ENCODE measurements around the gene PWP1. TPM values are rescaled to one million over a fixed set of nuclear protein-coding genes. Genes with fewer than 3 reads are reported as not detected.

PWP1 gene
- total and polyA plus RNA-seq, 9 of the 15 experiments (the other 6 are each of a cell fraction or from before 2014, with no cell fraction given) = 61.6 to 401 (median 111) TPM

DNA sequence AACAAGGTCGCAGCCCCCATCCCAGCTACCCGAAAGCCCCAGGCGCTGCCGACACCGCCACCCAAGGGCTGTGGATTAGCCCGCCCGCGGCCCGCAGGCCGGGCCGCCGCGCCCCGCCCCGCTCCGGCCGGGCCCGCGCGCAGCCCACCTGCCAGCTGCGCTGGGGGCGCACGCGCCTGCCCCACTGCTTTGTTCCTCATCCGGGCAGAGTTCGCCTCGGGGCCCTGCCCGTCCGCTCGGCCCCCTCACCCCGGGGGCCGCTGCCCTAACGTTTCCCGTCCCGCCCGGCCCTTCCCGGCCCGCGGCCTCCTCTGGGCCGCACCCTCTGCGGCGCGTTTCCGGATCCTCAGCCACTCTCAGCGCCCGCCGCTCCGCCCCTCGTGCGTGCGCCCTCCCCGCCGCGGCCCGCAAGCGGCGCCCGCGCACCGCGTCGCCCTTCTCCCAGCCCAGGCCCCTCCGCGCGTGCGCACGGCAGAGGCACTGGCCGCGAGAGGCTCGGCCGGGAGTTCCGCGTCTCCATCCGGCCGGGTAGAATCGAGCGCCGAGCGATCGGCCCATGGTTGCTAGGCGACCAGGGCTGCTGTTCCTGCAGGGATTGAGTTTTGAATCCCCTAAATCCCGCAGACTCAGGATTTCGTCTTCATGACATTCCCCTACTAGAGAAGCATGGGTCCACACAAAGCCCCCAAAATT is 75.4 kb downstream of the PWP1 start, which contains the start of gene PRDM4 (continued):
- TF ChIP-seq, protein P1, sequence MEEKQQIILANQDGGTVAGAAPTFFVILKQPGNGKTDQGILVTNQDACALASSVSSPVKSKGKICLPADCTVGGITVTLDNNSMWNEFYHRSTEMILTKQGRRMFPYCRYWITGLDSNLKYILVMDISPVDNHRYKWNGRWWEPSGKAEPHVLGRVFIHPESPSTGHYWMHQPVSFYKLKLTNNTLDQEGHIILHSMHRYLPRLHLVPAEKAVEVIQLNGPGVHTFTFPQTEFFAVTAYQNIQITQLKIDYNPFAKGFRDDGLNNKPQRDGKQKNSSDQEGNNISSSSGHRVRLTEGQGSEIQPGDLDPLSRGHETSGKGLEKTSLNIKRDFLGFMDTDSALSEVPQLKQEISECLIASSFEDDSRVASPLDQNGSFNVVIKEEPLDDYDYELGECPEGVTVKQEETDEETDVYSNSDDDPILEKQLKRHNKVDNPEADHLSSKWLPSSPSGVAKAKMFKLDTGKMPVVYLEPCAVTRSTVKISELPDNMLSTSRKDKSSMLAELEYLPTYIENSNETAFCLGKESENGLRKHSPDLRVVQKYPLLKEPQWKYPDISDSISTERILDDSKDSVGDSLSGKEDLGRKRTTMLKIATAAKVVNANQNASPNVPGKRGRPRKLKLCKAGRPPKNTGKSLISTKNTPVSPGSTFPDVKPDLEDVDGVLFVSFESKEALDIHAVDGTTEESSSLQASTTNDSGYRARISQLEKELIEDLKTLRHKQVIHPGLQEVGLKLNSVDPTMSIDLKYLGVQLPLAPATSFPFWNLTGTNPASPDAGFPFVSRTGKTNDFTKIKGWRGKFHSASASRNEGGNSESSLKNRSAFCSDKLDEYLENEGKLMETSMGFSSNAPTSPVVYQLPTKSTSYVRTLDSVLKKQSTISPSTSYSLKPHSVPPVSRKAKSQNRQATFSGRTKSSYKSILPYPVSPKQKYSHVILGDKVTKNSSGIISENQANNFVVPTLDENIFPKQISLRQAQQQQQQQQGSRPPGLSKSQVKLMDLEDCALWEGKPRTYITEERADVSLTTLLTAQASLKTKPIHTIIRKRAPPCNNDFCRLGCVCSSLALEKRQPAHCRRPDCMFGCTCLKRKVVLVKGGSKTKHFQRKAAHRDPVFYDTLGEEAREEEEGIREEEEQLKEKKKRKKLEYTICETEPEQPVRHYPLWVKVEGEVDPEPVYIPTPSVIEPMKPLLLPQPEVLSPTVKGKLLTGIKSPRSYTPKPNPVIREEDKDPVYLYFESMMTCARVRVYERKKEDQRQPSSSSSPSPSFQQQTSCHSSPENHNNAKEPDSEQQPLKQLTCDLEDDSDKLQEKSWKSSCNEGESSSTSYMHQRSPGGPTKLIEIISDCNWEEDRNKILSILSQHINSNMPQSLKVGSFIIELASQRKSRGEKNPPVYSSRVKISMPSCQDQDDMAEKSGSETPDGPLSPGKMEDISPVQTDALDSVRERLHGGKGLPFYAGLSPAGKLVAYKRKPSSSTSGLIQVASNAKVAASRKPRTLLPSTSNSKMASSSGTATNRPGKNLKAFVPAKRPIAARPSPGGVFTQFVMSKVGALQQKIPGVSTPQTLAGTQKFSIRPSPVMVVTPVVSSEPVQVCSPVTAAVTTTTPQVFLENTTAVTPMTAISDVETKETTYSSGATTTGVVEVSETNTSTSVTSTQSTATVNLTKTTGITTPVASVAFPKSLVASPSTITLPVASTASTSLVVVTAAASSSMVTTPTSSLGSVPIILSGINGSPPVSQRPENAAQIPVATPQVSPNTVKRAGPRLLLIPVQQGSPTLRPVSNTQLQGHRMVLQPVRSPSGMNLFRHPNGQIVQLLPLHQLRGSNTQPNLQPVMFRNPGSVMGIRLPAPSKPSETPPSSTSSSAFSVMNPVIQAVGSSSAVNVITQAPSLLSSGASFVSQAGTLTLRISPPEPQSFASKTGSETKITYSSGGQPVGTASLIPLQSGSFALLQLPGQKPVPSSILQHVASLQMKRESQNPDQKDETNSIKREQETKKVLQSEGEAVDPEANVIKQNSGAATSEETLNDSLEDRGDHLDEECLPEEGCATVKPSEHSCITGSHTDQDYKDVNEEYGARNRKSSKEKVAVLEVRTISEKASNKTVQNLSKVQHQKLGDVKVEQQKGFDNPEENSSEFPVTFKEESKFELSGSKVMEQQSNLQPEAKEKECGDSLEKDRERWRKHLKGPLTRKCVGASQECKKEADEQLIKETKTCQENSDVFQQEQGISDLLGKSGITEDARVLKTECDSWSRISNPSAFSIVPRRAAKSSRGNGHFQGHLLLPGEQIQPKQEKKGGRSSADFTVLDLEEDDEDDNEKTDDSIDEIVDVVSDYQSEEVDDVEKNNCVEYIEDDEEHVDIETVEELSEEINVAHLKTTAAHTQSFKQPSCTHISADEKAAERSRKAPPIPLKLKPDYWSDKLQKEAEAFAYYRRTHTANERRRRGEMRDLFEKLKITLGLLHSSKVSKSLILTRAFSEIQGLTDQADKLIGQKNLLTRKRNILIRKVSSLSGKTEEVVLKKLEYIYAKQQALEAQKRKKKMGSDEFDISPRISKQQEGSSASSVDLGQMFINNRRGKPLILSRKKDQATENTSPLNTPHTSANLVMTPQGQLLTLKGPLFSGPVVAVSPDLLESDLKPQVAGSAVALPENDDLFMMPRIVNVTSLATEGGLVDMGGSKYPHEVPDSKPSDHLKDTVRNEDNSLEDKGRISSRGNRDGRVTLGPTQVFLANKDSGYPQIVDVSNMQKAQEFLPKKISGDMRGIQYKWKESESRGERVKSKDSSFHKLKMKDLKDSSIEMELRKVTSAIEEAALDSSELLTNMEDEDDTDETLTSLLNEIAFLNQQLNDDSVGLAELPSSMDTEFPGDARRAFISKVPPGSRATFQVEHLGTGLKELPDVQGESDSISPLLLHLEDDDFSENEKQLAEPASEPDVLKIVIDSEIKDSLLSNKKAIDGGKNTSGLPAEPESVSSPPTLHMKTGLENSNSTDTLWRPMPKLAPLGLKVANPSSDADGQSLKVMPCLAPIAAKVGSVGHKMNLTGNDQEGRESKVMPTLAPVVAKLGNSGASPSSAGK (IDR thresholded peaks at IDR 0.05) = no peak
- TF ChIP-seq HNRNPL (IDR thresholded peaks at IDR 0.05; ENCODE audit: low read depth, low read length) (no peak), TCF7 (IDR thresholded peaks at IDR 0.05; ENCODE audit: borderline replicate concordance) (no peak), ZNF79 (CRISPR knock-in tag; IDR thresholded peaks at IDR 0.05; ENCODE audit: low read depth) (no peak)
- TF ChIP-seq, protein P2, sequence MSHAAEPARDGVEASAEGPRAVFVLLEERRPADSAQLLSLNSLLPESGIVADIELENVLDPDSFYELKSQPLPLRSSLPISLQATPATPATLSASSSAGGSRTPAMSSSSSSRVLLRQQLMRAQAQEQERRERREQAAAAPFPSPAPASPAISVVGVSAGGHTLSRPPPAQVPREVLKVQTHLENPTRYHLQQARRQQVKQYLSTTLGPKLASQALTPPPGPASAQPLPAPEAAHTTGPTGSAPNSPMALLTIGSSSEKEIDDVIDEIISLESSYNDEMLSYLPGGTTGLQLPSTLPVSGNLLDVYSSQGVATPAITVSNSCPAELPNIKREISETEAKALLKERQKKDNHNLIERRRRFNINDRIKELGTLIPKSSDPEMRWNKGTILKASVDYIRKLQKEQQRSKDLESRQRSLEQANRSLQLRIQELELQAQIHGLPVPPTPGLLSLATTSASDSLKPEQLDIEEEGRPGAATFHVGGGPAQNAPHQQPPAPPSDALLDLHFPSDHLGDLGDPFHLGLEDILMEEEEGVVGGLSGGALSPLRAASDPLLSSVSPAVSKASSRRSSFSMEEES (CRISPR knock-in tag; IDR thresholded peaks at IDR 0.05) = no peak
